Anterior cingulate cortex (tissue), 58 donors: ENCODE data around the gene CLEC12A.
A peak's percentile ranks its signal among the peaks of the same experiment; 100 is the strongest.
"Not testable (repeated sequence)": the region's sequence is repeated elsewhere in the genome, so short reads cannot be mapped to it uniquely, and the experiment has no call there.

Experiments
- DNase-seq, 58 donors: peaks; one replicate each; lab custom pipeline; 2025; lab: John Stamatoyannopoulos, UW

CLEC12A gene

DNA sequence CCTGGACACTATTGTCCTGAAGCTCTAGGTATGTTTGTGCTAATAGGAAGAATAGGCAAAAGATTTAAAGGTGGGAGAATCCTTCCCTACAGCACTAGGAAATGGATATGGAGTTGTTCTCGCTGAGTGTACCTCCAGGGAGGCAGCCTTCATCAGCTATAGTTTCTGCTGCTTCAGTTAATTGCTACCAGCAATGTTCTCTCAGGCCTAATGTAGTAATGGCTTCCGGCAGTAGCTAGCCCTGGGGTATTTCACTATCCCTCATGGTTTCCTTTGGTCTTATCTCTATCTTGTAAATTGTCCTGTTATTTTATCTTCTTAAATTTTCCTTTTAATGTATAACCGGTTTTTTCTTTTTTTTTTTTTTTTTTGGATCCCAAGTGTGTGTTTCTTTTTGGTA, 9.3 kb upstream of the CLEC12A start:
- no peak for DNase-seq

- no peak for DNase-seq
Observed at GRCh38 chr12:9969673-9970072, 1.5 kb upstream of the CLEC12A start.

DNA sequence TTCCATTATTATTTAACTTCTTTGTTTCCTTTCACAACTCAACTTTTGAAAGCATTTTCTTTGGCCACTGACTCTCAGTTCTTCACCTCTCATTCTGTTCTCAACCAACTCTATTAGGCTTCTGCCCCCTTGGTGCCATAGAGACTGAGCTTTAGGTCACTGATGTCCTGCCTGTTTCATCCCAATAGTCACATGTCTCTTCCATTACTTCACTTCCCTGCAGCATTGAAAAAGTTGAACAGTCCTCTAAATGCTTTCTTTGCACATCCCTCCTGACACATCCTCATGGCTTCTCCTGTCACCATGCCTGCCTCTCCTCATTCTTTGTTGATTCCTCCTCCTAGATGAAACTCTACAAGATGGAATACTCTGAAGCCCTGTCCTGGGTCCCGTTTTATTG, 2.7 kb downstream of the CLEC12A start:
- DNase-seq = no peak

DNA sequence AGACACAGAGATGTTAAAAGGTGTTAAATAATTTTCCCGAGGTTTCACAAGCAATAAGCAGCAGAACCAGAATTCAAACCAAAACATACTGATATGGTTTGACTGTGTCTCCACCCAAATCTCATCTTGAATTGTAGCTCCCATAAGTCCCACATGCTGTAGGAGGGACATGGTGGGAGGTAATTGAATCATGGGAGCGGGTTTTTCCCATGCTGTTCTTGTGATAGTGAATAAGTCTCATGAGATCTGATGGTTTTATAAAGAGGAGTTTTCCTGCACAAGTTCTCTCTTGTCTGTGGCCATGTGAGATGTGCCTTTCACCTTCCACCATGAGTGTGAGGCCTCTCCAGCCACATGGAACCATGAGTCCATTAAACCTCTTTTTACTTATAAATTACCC, 3.5 kb downstream of the CLEC12A start:
- not testable (repeated sequence) for DNase-seq

- no peak for DNase-seq
Observed at GRCh38 chr12:9975614-9976013, 4.4 kb downstream of the CLEC12A start.

DNA sequence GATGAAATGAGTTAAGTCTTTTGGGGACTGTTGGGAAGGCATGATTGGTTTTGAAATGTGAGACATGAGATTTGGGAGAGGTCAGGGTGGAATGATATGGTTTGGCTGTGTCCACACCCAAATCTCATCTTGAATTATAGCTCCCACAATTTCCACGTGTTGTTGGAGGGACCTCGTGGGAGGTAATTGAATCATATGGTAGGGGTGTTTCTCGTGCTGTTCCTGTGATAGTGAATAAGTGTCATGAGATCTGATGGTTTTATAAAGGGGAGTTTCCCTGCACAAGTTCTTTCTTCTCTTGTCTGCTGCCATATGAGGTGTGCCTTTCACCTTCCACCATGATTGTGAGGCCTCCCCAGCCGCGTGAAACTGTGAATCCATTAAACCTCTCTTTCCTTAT, 5.4 kb downstream of the CLEC12A start:
- not testable (repeated sequence) for DNase-seq

- DNase-seq = no peak
Observed at GRCh38 chr12:9977916-9978315, 6.7 kb downstream of the CLEC12A start.

DNA sequence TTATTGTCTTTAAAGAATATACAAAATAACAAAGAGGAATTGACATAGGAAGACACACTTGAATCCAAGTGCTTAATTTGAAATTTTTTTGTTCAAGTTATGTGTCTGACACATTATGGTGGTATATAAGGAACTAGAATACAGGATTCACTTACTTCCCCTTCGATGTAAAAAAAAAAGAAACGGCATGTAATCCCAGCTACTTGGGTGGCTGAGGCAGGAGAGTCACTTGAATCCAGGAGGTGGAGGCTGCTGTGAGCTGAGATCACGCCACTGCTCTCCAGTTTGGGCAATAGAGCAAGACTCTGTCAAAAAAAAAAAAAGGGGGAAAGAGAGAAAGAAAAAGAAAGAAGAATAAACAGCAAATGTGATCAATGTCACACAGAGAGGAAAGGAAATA, 8.9 kb downstream of the CLEC12A start:
- no peak for DNase-seq

DNA sequence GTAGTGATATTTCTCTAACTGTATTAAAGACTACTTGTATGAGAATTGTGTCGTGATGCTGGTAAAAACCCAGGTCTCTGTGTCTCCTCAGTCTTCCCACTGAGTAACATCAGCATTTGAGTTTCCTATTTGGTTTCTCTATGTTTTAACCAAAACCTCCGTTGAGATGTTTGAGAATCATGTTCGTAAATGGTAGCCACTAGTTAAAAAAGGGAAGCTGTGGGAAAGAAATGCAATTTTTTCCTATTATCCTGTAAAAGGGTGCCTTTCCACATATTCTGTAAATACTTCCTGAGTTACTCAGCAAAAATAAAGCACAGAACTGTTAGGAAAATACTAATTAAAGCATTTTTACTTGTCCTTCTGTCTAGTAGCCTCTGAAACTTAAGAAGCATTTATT, 20.7 kb downstream of the CLEC12A start:
- no peak for DNase-seq

DNA sequence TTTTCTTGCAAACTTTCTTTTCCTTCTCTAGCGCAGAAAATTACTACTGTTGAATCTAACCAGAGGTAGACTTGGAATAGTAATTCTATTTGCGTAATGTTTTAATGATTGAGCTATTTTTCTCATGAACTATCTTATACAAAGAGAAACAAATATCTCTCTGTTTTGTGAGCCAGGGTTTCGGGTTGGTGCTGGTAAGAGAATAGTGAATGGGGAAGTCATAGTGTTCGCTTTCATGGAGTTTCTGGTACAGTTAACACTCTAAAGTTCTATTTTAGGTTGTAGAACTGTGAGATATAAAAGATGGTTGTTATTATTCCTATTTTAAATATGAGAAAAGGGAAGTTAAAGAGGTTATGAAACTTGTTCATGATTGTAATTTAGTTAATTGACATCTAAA, 21.1 kb downstream of the CLEC12A start:
- peak in 1 of 58 donors; percentile 11 for DNase-seq

DNA sequence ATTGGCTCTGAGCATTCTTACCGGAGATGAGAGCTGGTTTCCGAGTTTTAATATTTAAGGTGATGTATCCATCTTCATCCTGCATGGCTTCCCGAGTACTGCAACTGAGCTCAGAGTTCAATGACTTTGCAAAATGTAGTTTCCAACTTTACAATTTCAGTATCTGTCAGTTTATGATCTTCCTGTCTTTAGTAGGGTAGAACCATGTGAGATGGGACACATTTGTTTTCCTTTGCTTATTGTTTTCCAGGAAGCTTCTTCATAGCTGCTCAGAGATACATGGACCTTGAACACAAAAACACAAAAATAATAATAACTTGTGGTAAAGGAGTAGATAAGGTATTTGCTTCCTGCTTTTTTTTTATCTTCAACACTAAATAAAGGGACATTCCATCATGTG, 27.8 kb downstream of the CLEC12A start, which contains the start of gene CLEC1B:
Gene CLEC1B (minus strand): TSS at position 106 of the 400 bp plus-strand sequence. CDS start 21 bp downstream, at position 85.
- DNase-seq = no peak

DNA sequence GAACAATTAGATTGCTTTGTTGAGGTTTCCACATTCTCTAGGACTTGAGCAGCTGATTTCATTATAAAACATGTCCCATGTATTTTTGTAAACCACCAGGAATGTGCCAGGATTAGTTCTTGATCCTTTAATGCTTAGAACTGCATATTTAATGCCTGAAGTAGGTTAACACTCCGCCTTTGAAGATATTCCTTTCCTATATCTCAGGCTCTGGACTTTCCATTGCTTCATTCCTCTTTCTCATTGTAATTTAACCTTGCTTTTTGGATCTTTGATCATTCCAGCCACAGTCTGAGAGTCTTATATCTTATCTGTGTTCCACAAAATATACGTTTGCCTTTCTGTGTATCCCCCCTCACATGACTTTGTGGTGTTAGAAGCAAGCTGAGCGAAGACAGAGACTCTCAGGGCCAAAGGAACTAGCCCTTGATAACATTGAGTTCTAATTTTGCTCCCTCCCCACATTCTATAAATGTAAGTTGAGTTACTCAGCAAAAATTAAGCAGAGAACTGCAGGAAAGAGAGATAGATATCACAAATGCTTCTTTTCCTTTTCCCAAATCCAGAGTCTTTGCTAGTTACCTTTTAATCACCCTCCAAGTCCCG, 30.1 kb downstream of the CLEC12A start:
- no peak for DNase-seq

DNA sequence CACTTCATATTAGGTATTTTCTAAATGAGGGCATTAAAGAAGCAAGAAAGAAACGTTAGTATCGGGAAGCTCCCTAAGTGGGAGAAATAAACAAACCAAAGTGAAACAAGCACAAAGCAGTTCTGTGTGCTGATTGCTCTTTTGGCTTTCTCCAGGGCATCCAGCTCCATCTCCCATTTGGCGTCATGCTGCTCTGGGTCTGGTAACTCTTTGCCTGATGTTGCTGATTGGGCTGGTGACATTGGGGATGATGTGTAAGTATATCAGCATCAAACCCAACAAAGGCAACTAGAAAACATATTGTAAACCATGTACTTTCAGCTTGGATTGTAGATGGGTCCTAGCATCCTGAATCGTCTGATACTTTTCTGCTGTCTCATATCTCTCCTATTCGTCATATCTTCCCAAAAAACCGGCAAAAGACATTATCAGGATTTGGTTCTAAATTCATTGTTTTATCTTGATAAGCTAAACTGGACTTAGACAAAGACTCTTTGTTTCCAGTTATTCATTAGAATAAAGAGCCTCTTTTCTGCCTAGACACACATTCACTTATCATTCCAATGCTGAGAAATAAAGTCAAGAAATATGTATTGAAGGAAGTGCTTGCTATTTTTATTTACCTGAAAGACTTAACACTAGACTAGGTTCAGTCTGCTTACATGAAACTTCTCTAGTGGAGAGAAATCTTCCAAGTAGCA, 41.6 kb downstream of the CLEC12A start:
- peak in 6 of 58 donors; percentile 3 to 32 (median 6) for DNase-seq

GRCh38 chr12:10015450-10015849, 44.2 kb downstream of the CLEC12A start:
- DNase-seq = no peak

GRCh38 chr12:10016881-10017280, 45.7 kb downstream of the CLEC12A start:
- no peak for DNase-seq

- no peak for DNase-seq
Observed at GRCh38 chr12:10018386-10018785, 47.2 kb downstream of the CLEC12A start.

- no peak for DNase-seq
Observed at GRCh38 chr12:10021342-10021741, 50.1 kb downstream of the CLEC12A start.

- no peak for DNase-seq
Observed at GRCh38 chr12:10025236-10025635, 54.0 kb downstream of the CLEC12A start.

DNA sequence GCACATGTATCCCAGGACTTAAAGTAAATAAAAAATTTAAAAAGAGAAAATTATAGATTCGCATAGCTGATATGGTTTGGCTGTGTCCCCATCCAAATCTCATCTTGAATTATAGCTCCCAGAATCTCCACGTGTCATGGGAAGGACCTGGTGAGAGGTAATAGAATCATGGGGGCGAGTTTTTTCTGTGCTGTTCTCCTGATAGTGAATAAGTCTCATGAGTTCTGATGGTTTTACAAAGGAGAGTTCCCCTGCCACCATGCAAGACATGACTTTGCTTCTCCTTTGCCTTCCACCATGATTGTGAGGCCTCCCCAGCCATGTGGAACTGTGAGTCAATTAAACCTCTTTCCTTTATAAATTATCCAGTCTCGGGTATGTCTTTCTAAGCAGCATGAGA, 55.5 kb downstream of the CLEC12A start:
- not testable (repeated sequence) for DNase-seq

DNA sequence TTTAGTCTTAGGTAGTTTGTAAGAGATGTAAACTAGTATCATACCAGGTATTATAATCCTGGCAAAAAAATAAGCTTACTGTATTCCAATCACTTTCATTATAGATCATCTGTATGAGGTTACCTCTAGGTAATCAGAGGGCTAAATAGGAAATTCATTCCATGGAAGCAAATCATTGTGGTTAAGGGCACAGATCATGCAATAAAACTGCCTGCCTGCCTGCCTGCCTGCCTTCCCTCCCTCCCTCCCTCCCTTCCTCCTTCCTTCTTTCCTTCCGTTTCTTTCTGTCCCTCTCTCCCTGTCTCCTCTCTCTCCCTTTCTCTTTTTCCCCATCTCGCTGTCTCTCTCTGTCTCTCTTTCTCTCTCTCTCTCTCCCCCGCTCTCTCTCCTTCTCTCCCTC, 56.1 kb downstream of the CLEC12A start:
- DNase-seq = no peak

DNA sequence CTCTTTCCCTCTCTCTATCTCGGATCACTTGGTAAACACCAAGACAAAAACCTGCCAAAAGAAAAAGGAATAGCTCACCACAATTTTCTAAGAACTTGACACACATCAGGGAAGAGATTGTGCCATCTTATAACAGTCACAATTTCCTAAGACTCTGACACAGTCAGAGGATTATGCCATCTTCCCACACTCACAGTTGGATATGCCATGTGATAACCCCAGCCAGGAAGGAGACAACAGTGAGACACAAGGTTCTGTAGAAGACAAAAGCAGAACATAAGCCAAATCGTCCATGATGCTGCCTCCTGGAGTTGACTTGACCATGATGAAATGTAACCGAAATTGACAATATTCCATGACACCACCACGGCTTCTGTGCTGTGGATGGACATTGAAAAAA, 56.5 kb downstream of the CLEC12A start:
- no peak for DNase-seq

DNA sequence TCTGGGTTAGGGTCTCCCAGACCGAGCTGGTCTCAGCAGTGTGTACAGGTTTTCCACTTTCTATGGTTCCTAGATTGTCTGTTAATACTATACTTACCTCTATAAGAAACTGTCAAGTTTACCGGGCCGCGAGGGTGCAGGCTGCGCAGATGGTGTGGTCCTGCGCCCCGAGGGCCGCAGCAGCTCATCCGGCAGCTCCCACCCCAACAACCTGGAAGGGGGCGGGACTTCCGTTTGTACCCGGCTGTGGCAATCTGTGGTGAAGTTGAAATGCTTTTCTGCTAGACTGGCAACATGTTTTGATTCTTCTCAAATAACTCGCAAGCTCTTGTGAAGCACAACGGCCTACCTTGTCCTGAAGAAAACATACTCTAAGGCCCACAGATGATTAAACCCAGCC, 59.2 kb downstream of the CLEC12A start, which contains the start of gene CLEC9A:
Gene CLEC9A (plus strand): TSS at position 237 of the 400 bp plus-strand sequence. CDS start 22,006 bp downstream, outside the sequence.
- no peak for DNase-seq
